Fibroblast of lung (primary cell): ENCODE results near the gene CMTM1.

Experiments
- CTCF ChIP-seq, 2 donors: IDR thresholded peaks in 1 of 2; conservative IDR thresholded peaks in 1 of 2; 1 replicate in 1 of 2; 2 replicates in 1 of 2; pipeline ENCODE4 v1.5.1; 2011 to 2012; ENCODE audit warnings: low read length in 2 of 2, control low read depth in 1 of 2, inconsistent platforms in 1 of 2, low read depth in 1 of 2, mild to moderate bottlenecking in 1 of 2
- EZH2 ChIP-seq: IDR thresholded peaks from 2 replicates; pipeline ENCODE4 v1.5.1; 2012; ENCODE audit warnings: low read length, control low read depth, mild to moderate bottlenecking; ENCODE audit errors: missing control alignments

GRCh38 chr16:66600477-66600876, 34.2 kb downstream of the CMTM1 start:
- TF ChIP-seq CTCF (conservative IDR thresholded peaks at IDR 0.05 in 1 of 2, IDR thresholded peaks at IDR 0.05 in 1 of 2; ENCODE audit: low read depth in 1 of 2, low read length in 2 of 2) (no peak), EZH2 (no peak)
